ENCODE data around the gene ZBTB7C.
"Not testable (repeated sequence)": the region's sequence is repeated elsewhere in the genome, so short reads cannot be mapped to it uniquely, and the experiment has no call there.

ZBTB7C gene

DNA sequence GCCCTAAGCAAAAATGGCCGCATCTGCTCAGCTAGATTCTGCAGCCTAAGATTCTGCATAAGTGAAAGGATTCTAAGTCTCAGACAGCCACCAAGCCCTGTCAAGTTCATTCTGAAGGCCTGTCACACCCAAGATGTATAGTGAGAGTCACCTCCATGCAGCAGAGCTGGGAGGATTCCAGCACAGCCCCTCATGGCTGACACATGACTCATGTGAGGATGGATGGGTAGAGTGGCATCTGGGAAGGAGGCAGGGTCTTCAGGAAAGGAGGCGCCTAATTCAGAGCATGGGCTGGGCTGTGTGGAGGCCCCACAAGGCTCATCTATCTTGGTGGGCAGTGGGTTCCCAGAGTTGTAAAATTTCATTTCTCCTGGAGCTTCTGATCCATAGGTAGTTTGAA lies 41.5 kb upstream of the ZBTB7C start:
- TF ChIP-seq, protein P1, sequence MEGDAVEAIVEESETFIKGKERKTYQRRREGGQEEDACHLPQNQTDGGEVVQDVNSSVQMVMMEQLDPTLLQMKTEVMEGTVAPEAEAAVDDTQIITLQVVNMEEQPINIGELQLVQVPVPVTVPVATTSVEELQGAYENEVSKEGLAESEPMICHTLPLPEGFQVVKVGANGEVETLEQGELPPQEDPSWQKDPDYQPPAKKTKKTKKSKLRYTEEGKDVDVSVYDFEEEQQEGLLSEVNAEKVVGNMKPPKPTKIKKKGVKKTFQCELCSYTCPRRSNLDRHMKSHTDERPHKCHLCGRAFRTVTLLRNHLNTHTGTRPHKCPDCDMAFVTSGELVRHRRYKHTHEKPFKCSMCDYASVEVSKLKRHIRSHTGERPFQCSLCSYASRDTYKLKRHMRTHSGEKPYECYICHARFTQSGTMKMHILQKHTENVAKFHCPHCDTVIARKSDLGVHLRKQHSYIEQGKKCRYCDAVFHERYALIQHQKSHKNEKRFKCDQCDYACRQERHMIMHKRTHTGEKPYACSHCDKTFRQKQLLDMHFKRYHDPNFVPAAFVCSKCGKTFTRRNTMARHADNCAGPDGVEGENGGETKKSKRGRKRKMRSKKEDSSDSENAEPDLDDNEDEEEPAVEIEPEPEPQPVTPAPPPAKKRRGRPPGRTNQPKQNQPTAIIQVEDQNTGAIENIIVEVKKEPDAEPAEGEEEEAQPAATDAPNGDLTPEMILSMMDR (conservative IDR thresholded peaks at IDR 0.05; ENCODE audit: low read length), result no peak
- no peak for DNase-seq (ENCODE audit: low read depth)

DNA sequence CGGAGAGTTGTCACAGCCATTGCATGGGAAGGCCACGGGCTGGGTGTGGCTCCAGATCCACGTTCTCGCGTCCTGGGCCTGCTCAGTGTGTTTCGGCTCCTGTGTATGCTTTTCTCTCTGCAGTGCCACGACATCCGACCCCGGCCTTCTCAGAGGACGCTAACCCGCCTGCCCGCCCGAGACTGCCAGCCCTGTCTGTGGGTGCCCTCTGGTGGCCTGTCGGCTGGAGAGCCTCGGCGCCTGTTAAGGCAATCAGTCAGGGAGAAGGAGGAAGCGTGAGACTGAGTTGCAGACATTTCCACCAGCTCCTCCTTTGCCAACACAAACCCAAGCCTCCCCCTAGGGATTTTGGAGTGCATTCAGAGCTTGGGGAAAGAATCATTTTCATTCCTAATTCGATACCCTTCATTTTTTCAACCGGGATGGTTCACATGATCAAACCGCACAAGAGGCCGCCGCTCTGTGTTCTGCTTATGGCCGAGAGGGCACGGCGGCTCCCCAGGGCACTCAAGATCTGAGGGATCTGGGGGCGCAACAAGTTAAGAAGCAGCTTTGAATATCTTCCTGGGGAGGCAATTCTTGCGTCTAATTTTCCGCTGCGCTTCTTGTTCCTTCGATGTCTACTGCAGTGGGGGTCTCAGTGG lies 37.5 kb upstream of the ZBTB7C start:
- peak; percentile 69 for DNase-seq (ENCODE audit: low read depth)
- no peak overlapping the region for H3K4me3 ChIP-seq (ENCODE audit: low read length)
- TF ChIP-seq, protein P1 (conservative IDR thresholded peaks at IDR 0.05; ENCODE audit: low read length), result peak; percentile 90

More for the DNA sequence above, 41.5 kb upstream of the ZBTB7C start:
- H3K4me3 ChIP-seq (ENCODE audit: low read length), result no peak overlapping the region

DNA sequence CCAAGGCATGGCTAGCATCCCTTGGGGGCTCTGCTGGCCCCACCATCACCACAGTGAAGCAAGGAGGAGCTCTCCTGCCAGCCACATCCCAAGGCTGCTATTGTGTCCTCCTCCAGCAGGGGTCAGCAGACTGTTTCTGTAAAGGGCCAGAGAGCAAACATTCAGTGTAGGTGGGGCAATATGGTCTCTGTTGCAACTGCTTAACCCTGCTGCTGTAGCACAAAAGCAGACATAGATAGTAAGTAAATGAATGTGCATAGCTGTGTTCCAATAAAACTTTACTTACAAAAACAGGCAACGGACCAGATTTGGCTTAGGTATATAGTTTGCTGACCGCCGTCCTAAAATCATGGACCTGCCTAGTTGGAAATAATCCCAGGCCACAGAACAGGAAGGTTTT lies 36.4 kb upstream of the ZBTB7C start:
- peak; percentile 83 for DNase-seq (ENCODE audit: low read depth)
- TF ChIP-seq, protein P1 (conservative IDR thresholded peaks at IDR 0.05; ENCODE audit: low read length), result peak; percentile 96
- no peak overlapping the region for H3K4me3 ChIP-seq (ENCODE audit: low read length)

DNA sequence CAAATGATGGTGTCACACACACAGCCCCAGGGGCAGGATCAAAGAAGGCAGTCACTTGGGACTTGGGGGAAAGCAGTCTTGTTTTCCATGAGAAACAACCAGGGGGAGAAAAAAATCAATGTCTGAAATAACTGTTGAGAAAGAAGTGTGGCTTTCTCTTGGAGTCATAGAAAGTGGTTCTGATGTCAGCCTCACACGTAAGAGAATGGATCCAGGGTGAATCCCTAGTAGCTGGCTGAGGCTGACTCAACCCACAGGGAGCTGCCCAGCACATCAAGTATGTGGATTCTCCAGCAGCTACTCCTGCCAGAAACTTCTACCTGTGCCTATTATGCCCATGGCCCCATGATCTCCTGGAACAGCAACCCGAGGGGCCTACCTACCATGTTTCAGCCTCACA lies 33.6 kb upstream of the ZBTB7C start:
- TF ChIP-seq, protein P1 (conservative IDR thresholded peaks at IDR 0.05; ENCODE audit: low read length), result no peak
- DNase-seq (ENCODE audit: low read depth), result no peak
- H3K4me3 ChIP-seq (ENCODE audit: low read length), result no peak overlapping the region

DNA sequence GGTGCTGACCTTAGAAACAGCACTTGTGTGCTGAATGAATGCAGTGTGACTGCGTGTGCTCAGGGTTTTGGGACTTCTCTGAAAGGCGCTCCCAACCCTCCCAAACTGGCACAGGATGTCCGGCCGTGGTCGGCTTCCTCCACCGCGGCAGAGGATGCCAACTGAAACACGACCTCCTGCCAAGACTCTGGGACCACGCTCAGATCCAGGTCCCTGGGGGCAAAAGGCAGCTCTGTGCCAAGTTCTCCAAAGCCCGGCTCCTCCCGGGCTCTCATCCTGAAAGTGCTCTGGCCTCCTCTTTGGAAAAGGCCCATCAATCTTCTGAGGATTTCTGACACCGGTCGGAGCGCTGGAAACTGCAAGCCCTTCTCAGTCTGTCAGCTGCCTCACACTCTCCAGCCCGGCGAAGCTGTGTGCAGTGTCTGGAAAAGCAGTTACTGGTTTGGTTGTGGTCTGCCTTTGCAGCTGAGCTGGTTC lies 32.3 kb upstream of the ZBTB7C start:
- TF ChIP-seq, protein P1 (conservative IDR thresholded peaks at IDR 0.05; ENCODE audit: low read length), result no peak
- no peak overlapping the region for H3K4me3 ChIP-seq (ENCODE audit: low read length)
- no peak for DNase-seq (ENCODE audit: low read depth)

DNA sequence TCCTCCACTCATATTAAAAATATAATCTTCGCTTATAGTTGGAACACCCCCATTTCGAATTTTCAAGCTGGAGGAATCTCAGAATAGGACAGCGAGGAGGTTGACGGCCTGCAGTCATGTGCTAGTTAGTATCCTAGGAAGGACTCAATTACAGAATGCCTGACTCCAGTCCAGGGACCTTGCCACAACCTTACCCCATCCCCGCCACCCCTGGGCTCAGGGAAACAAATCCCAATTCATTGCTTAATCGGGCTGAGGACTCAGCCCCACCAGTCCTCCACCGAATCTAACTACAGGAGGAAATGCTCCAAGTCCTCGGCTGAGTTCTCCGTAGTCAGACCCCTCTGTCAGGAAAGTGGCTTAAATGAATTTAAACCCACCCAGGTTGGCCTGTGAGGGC lies 31.7 kb upstream of the ZBTB7C start:
- no peak overlapping the region for H3K4me3 ChIP-seq (ENCODE audit: low read length)
- TF ChIP-seq, protein P1 (conservative IDR thresholded peaks at IDR 0.05; ENCODE audit: low read length), result no peak
- no peak for DNase-seq (ENCODE audit: low read depth)

DNA sequence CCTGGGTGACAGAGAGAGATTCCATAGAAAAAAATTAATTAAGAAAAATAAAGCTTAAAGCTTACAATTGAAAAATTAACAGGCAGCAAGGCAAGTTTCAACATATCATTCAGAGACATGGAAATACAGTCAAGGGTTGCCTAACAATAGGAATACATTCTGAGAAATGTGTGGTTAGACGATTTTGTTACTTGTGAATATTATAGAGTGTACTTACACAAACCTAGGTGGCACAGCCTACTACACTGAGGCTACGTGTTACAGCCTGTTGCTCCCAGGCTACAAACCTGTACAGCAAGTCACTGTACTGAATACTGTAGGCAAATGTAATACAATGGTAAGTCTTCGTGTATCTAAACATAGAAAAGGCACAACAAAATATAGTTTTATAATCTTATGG lies 27.7 kb upstream of the ZBTB7C start:
- TF ChIP-seq, protein P1 (conservative IDR thresholded peaks at IDR 0.05; ENCODE audit: low read length), result no peak
- DNase-seq (ENCODE audit: low read depth), result no peak

DNA sequence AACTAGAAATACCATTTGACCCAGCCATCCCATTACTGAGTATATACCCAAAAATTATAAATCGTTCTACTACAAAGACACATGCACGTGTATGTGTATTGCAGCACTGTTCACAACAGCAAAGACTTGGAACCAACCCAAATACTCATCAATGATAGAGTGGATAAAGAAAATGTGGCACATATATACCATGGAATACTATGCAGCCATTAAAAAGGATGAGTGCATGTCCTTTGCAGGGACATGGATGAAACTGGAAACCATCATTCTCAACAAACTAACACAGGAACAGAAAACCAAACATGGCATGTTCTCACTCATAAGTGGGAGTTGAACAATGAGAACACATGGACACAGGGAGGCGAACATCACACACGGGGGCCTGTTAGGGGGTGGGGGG lies 25.2 kb upstream of the ZBTB7C start:
- not testable (repeated sequence) for H3K4me3 ChIP-seq (ENCODE audit: low read length)

More for the DNA sequence above, 27.7 kb upstream of the ZBTB7C start:
- no peak overlapping the region for H3K4me3 ChIP-seq (ENCODE audit: low read length)

More for the DNA sequence above, 25.2 kb upstream of the ZBTB7C start:
- not testable (repeated sequence) for DNase-seq (ENCODE audit: low read depth)

All from AG10803 (cell line).